BJ (cell line): Measurements from ENCODE around the gene CYP2D6. TPM values are rescaled to one million over a fixed set of nuclear protein-coding genes. Genes with fewer than 3 reads are reported as not detected.

Experiments used
- CTCF ChIA-PET: fragments of 350-600 bp; formaldehyde crosslinking; extraction: SDS; loops from one replicate; lab custom pipeline; 2021; ENCODE audit warnings: antibody characterized with exemption, inconsistent platforms; lab: Yijun Ruan, JAX
- POLR2A ChIA-PET: fragments of 300-600 bp; sonication (Branson Sonifier 250); formaldehyde crosslinking; extraction: SDS; loops from one replicate; lab custom pipeline; 2021; ENCODE audit warnings: antibody characterized with exemption; lab: Charles Lee
- DNase-seq: peaks from one replicate; pipeline ENCODE4 v3.0.0-alpha.2; 2011; ENCODE audit warnings: low read depth
- H3K27me3 ChIP-seq: 2 replicates; pipeline ENCODE4 v1.6.0; 2011; ENCODE audit warnings: low read length; ENCODE audit not compliant: control insufficient read depth, insufficient read depth
- H3K36me3 ChIP-seq: 2 replicates; pipeline ENCODE4 v1.5.1; 2011; ENCODE audit warnings: low read length; ENCODE audit not compliant: control insufficient read depth, insufficient read depth
- H3K4me3 ChIP-seq: 2 replicates; pipeline ENCODE4 v1.5.1; 2011; ENCODE audit warnings: low read depth, mild to moderate bottlenecking, control low read depth, low read length
- polyA plus RNA-seq: library from polyadenylated mRNA; depleted of rRNA; stranded (reverse); fragments of >200 nt; gene quantifications from 2 replicates; pipeline ENCODE4 v1.2.3, GENCODE V29; 2011
- TF ChIP-seq, protein P1 (sequence below): IDR thresholded peaks from 2 replicates; pipeline ENCODE4 v1.5.1; 2011; ENCODE audit warnings: low read depth, mild to moderate bottlenecking, control low read depth, inconsistent platforms, low read length, moderate library complexity; ENCODE audit not compliant: insufficient read depth

CYP2D6 gene
- polyA plus RNA-seq, 1 experiment: 0.77 TPM

DNA sequence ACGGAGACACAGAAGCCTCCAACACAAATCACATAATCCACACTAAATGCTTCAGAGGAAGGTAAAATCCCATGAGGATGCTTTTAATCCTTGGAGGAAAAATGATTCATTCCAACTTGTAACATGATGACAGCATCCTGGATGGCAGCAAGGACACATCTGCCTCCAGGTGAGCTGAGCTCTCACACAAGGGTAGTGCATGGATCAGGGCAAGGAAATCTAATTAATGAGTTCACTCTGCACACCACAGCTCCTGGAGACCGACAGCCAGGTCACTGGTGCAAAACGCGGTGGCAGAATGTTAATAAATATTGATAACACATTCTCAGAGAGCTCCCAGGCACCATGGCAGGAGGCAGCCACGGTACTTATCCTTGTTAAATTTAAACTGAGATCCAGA lies 40.3 kb upstream of the CYP2D6 start:
- TF ChIP-seq, protein P1, sequence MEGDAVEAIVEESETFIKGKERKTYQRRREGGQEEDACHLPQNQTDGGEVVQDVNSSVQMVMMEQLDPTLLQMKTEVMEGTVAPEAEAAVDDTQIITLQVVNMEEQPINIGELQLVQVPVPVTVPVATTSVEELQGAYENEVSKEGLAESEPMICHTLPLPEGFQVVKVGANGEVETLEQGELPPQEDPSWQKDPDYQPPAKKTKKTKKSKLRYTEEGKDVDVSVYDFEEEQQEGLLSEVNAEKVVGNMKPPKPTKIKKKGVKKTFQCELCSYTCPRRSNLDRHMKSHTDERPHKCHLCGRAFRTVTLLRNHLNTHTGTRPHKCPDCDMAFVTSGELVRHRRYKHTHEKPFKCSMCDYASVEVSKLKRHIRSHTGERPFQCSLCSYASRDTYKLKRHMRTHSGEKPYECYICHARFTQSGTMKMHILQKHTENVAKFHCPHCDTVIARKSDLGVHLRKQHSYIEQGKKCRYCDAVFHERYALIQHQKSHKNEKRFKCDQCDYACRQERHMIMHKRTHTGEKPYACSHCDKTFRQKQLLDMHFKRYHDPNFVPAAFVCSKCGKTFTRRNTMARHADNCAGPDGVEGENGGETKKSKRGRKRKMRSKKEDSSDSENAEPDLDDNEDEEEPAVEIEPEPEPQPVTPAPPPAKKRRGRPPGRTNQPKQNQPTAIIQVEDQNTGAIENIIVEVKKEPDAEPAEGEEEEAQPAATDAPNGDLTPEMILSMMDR: no peak
- CTCF ChIA-PET: interaction anchor here (1.2 to 5.5 kb wide), 4 partner anchors 39 to 273 kb away, joined by 3 to 44 read pairs (median 6); no protein-coding TSS in a partner anchor
- no peaks in the 10 kb centered on the region for H3K27me3 ChIP-seq
- POLR2A ChIA-PET: no interaction called here
- no peak overlapping the region for H3K4me3 ChIP-seq
- H3K36me3 ChIP-seq: peaks cover 8% of the 10 kb centered on the region
- DNase-seq: no peak

DNA sequence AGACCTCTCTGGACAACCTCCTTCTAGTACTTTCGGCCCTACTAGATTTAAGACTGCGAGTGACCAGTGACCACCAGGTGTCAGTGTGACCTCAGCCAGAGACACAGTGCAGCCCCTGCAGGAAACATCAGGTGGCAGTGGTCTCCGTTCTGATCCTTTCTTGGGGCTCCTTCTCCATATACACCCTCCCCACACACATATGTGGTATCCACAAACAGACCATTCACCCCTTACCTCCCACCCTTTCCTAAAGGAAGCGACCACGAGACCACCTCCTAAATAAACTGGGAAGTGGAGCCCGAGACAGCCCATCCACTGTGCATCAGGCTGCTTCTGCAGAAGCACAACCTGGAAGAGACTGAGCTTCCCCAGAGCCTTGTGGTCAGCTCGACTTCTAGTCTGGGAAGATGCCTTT lies 38.5 kb upstream of the CYP2D6 start:
- H3K4me3 ChIP-seq: no peak overlapping the region
- no peak for DNase-seq
- peaks cover 11% of the 10 kb centered on the region for H3K36me3 ChIP-seq
- ChIA-PET POLR2A (no interaction called here), CTCF (interaction anchor here (0.6 to 5.5 kb wide), 8 partner anchors 10 to 305 kb away, joined by 3 to 44 read pairs (median 4); no protein-coding TSS in a partner anchor)
- H3K27me3 ChIP-seq: no peaks in the 10 kb centered on the region
- TF ChIP-seq, protein P1: peak; percentile 94

DNA sequence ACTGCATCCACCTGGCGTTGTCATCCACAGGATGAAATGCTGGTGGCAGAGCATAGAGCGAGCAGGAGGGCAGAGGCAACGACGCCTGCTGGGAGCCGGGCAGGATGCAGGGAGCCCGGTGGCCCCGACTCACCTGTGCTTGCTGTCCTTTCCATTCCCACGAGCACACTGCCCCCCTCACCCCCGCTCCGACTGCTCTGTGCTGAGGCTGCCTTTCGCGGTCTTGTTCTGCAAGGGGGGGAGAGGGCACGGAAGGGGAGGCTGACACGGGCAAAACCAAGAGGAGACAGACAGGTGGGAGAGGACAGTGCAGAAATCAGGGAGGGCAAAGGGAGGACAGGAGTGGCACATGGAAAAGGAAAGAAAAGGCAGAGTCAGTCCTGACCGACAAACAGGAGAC lies 37.9 kb upstream of the CYP2D6 start:
- TF ChIP-seq, protein P1: no peak
- H3K36me3 ChIP-seq: peaks cover 11% of the 10 kb centered on the region
- H3K27me3 ChIP-seq: no peaks in the 10 kb centered on the region
- DNase-seq: no peak
- POLR2A ChIA-PET: no interaction called here
- no peak overlapping the region for H3K4me3 ChIP-seq
- CTCF ChIA-PET: interaction anchor here (0.7 to 1.3 kb wide), 3 partner anchors 270 to 276 kb away, joined by 3 to 8 read pairs (median 4); no protein-coding TSS in a partner anchor

DNA sequence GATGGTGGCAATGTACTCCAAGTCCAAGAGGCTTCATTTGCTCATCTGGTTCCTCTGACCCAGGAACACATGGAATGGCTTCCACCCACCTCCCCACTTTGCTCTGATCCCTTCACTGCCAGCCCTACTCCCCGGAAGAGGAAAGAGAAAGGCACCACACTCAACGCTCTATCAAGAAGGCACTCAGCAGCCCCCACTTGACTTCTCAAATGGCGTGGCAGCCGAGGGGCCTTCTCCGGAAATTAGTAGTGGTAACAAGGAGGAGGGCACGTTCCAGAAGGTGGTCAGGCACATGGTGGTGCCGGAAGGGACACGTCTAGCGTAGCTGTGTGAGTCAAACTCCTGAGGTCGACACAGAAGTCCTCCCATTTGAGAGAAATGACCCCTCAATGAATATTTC lies 36.5 kb upstream of the CYP2D6 start:
- peaks cover 15% of the 10 kb centered on the region for H3K36me3 ChIP-seq
- CTCF ChIA-PET: interaction anchor here (1.1 to 1.7 kb wide), 4 partner anchors 12 to 306 kb away, joined by 3 to 8 read pairs (median 6); no protein-coding TSS in a partner anchor
- TF ChIP-seq, protein P1: no peak
- H3K4me3 ChIP-seq: no peak overlapping the region
- POLR2A ChIA-PET: no interaction called here
- H3K27me3 ChIP-seq: no peaks in the 10 kb centered on the region
- no peak for DNase-seq

DNA sequence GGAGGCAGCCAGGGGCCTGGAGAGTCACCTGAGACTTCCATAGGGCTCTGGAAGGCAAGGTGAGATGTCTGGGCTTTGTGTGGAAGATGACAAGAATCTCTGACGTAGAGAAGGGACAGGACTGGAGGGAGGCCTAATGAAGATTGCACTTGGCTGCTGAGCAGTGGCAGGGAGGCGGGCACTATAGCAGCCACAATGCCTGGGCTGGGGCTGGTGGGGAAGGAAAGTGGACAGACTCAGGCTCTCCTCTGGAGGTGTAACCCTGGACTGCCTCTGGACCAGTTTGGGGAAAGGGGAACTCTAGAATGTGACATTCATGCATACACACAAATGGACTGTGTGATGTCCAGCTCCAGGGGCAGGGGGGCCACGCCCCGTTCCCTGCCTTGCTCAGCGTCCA lies 34.3 kb upstream of the CYP2D6 start:
- CTCF ChIA-PET: interaction anchor here (0.8 kb wide), 1 partner anchor 9 kb away, joined by 3 read pairs; no protein-coding TSS in a partner anchor
- Histone ChIP-seq H3K36me3 (peaks cover 15% of the 10 kb centered on the region), H3K27me3 (no peaks in the 10 kb centered on the region), H3K4me3 (no peak overlapping the region)
- POLR2A ChIA-PET: no interaction called here
- TF ChIP-seq, protein P1: no peak
- no peak for DNase-seq
